ENCODE results near the gene IL17C. TPM values are rescaled to one million over a fixed set of nuclear protein-coding genes. Genes with fewer than 3 reads are reported as not detected.

IL17C gene
- total and polyA plus RNA-seq, 9 of the 15 experiments (the other 6 are each of a cell fraction or from before 2014, with no cell fraction given): not detected

DNA sequence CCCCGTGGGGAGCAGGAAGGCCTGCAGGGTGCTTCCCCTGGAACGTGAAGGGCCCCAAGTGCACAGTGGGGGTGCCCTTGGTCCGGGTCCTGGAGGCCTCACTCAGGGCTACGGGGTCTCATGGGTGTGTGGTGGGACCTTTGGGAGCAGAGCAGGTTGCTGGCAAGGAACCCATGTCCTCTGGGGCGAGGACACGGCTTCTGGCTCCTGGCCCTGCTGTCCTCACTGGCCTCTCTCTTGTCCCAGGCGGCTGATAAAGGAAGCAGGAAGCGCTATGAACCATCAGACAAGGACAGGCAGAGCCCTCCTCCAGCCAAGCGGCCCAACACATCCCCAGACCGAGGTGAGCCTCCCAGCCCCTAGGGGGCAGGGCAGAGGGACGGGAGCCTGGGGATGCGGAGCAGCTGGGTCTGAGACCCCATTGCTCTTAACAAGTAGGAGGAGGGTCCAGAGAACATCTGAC, 9.8 kb upstream of the IL17C start (continued):
- TF ChIP-seq, protein P1, sequence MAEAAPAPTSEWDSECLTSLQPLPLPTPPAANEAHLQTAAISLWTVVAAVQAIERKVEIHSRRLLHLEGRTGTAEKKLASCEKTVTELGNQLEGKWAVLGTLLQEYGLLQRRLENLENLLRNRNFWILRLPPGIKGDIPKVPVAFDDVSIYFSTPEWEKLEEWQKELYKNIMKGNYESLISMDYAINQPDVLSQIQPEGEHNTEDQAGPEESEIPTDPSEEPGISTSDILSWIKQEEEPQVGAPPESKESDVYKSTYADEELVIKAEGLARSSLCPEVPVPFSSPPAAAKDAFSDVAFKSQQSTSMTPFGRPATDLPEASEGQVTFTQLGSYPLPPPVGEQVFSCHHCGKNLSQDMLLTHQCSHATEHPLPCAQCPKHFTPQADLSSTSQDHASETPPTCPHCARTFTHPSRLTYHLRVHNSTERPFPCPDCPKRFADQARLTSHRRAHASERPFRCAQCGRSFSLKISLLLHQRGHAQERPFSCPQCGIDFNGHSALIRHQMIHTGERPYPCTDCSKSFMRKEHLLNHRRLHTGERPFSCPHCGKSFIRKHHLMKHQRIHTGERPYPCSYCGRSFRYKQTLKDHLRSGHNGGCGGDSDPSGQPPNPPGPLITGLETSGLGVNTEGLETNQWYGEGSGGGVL (CRISPR knock-in tag; IDR thresholded peaks at IDR 0.05): no peak
- TF ChIP-seq, protein P2, sequence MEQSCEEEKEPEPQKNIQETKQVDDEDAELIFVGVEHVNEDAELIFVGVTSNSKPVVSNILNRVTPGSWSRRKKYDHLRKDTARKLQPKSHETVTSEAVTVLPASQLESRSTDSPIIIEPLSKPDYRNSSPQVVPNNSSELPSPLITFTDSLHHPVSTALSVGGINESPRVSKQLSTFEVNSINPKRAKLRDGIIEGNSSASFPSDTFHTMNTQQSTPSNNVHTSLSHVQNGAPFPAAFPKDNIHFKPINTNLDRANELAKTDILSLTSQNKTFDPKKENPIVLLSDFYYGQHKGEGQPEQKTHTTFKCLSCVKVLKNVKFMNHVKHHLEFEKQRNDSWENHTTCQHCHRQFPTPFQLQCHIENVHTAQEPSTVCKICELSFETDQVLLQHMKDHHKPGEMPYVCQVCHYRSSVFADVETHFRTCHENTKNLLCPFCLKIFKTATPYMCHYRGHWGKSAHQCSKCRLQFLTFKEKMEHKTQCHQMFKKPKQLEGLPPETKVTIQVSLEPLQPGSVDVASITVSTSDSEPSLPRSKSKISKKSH (CRISPR knock-in tag; IDR thresholded peaks at IDR 0.05): no peak
- peak; percentile 59 for TF ChIP-seq MYC (IDR thresholded peaks at IDR 0.05; ENCODE audit: low read depth, low read length)
- TF ChIP-seq MYC (CRISPR knock-in tag; IDR thresholded peaks at IDR 0.05; ENCODE audit: borderline replicate concordance, low read depth): no peak
- TF ChIP-seq RBBP5 (IDR thresholded peaks at IDR 0.05; ENCODE audit: borderline replicate concordance, insufficient read depth, low read length, poor library complexity, severe bottlenecking): no peak
- TF ChIP-seq, protein P3, sequence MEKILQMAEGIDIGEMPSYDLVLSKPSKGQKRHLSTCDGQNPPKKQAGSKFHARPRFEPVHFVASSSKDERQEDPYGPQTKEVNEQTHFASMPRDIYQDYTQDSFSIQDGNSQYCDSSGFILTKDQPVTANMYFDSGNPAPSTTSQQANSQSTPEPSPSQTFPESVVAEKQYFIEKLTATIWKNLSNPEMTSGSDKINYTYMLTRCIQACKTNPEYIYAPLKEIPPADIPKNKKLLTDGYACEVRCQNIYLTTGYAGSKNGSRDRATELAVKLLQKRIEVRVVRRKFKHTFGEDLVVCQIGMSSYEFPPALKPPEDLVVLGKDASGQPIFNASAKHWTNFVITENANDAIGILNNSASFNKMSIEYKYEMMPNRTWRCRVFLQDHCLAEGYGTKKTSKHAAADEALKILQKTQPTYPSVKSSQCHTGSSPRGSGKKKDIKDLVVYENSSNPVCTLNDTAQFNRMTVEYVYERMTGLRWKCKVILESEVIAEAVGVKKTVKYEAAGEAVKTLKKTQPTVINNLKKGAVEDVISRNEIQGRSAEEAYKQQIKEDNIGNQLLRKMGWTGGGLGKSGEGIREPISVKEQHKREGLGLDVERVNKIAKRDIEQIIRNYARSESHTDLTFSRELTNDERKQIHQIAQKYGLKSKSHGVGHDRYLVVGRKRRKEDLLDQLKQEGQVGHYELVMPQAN (IDR thresholded peaks at IDR 0.05; ENCODE audit: borderline replicate concordance): no peak
- TF ChIP-seq ATF1 (CRISPR knock-in tag; IDR thresholded peaks at IDR 0.05): no peak
- TF ChIP-seq ATF1 (tag; IDR thresholded peaks at IDR 0.05): no peak; the same call in 1 of the 2 replicates
- peak; percentile 34 to 65; a peak in 3 of 4 replicates for TF ChIP-seq RAD21 (CRISPR knock-in tag; conservative IDR thresholded peaks at IDR 0.05 in 1 of 2, IDR thresholded peaks at IDR 0.05 in 1 of 2)
- no peak for TF ChIP-seq ZNF830 (CRISPR knock-in tag; IDR thresholded peaks at IDR 0.05)
- TF ChIP-seq NR2C2 (CRISPR knock-in tag; IDR thresholded peaks at IDR 0.05): no peak
- no peak for TF ChIP-seq NR2C2 (tag; IDR thresholded peaks at IDR 0.05)
- TF ChIP-seq NFE2L1 (tag; IDR thresholded peaks at IDR 0.05; ENCODE audit: borderline replicate concordance, low read depth): no peak
- TF ChIP-seq, protein P4, sequence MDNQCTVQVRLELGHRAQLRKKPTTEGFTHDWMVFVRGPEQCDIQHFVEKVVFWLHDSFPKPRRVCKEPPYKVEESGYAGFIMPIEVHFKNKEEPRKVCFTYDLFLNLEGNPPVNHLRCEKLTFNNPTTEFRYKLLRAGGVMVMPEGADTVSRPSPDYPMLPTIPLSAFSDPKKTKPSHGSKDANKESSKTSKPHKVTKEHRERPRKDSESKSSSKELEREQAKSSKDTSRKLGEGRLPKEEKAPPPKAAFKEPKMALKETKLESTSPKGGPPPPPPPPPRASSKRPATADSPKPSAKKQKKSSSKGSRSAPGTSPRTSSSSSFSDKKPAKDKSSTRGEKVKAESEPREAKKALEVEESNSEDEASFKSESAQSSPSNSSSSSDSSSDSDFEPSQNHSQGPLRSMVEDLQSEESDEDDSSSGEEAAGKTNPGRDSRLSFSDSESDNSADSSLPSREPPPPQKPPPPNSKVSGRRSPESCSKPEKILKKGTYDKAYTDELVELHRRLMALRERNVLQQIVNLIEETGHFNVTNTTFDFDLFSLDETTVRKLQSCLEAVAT (IDR thresholded peaks at IDR 0.05): peak in 1 of 2 experiments; percentile 67; a peak in 2 of 4 replicates
- peak; percentile 41; the same call in 1 of the 2 replicates for TF ChIP-seq CC2D1A (IDR thresholded peaks at IDR 0.05)
- no peak for TF ChIP-seq ZNF79 (CRISPR knock-in tag; IDR thresholded peaks at IDR 0.05; ENCODE audit: low read depth)
- TF ChIP-seq L3MBTL2 (IDR thresholded peaks at IDR 0.05): peak; percentile 15; the same call in 1 of the 2 replicates
- TF ChIP-seq ZFP30 (CRISPR knock-in tag; IDR thresholded peaks at IDR 0.05; ENCODE audit: borderline replicate concordance): no peak
- TF ChIP-seq, protein P5, sequence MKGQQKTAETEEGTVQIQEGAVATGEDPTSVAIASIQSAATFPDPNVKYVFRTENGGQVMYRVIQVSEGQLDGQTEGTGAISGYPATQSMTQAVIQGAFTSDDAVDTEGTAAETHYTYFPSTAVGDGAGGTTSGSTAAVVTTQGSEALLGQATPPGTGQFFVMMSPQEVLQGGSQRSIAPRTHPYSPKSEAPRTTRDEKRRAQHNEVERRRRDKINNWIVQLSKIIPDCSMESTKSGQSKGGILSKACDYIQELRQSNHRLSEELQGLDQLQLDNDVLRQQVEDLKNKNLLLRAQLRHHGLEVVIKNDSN (CRISPR knock-in tag; IDR thresholded peaks at IDR 0.05): no peak

All from K562 (cell line).